ENCODE results near the gene RRAGB.
"Not testable (repeated sequence)": the region's sequence is repeated elsewhere in the genome, so short reads cannot be mapped to it uniquely, and the experiment has no call there.

The RRAGB gene

GRCh38 chrX:55774419-55774818 lies 56.9 kb downstream of the RRAGB start:
- DNase-seq: not testable (repeated sequence)

GRCh38 chrX:55777596-55777995 lies 60.0 kb downstream of the RRAGB start:
- no peak for DNase-seq

- DNase-seq: no peak
Measured at GRCh38 chrX:55778322-55778721, 60.8 kb downstream of the RRAGB start.

- no peak for DNase-seq
Measured at GRCh38 chrX:55783723-55784122, 66.2 kb downstream of the RRAGB start.

GRCh38 chrX:55787063-55787462 lies 69.5 kb downstream of the RRAGB start:
- no peak for DNase-seq

GRCh38 chrX:55787727-55788126 lies 70.2 kb downstream of the RRAGB start:
- no peak for DNase-seq

- no peak for DNase-seq
Measured at GRCh38 chrX:55794405-55794804, 76.9 kb downstream of the RRAGB start.

GRCh38 chrX:55796496-55796895 lies 78.9 kb downstream of the RRAGB start:
- DNase-seq: no peak

GRCh38 chrX:55801811-55802210 lies 84.3 kb downstream of the RRAGB start:
- DNase-seq: no peak
